GM12865 (cell line): ENCODE data around the gene NR6A1.
A peak's percentile ranks its signal among the peaks of the same experiment; 100 is the strongest.

Source experiments
- DNase-seq: peaks from one replicate; pipeline ENCODE4 v3.0.0; 2010; ENCODE audit warnings: low read depth
- H3K4me3 ChIP-seq: 2 replicates; pipeline ENCODE4 v1.5.1; 2011; ENCODE audit warnings: mild to moderate bottlenecking, low read depth, low read length, control low read depth
- CTCF ChIP-seq: IDR thresholded peaks from 2 replicates; pipeline ENCODE4 v1.5.1; 2011; ENCODE audit warnings: low read length, control low read depth, low read depth, inconsistent platforms; ENCODE audit not compliant: insufficient read depth; ENCODE audit errors: missing control alignments

NR6A1 gene

GRCh38 chr9:124765439-124765835 is 5.7 kb downstream of the NR6A1 start:
- no peak for DNase-seq
- H3K4me3 ChIP-seq = peak overlapping the region; percentile 7; the same call in 1 of the 2 replicates
- TF ChIP-seq CTCF = no peak

GRCh38 chr9:124764774-124765438 is 6.2 kb downstream of the NR6A1 start:
- H3K4me3 ChIP-seq = peak overlapping the region; percentile 7; the same call in 1 of the 2 replicates
- DNase-seq = peak; percentile 73
- peak; percentile 27 for TF ChIP-seq CTCF

GRCh38 chr9:124762633-124763032 is 8.5 kb downstream of the NR6A1 start:
- no peak overlapping the region for H3K4me3 ChIP-seq
- TF ChIP-seq CTCF = no peak
- DNase-seq = no peak

GRCh38 chr9:124761710-124762109 is 9.4 kb downstream of the NR6A1 start:
- H3K4me3 ChIP-seq = no peak overlapping the region

GRCh38 chr9:124761196-124761595 is 9.9 kb downstream of the NR6A1 start:
- TF ChIP-seq CTCF = no peak
- no peak overlapping the region for H3K4me3 ChIP-seq
- DNase-seq = no peak

More at GRCh38 chr9:124761710-124762109, 9.4 kb downstream of the NR6A1 start:
- no peak for DNase-seq
- TF ChIP-seq CTCF = no peak

- H3K4me3 ChIP-seq = no peak overlapping the region
- no peak for DNase-seq
- TF ChIP-seq CTCF = no peak
Measured at GRCh38 chr9:124760719-124761118, 10.4 kb downstream of the NR6A1 start.

- TF ChIP-seq CTCF = no peak
- H3K4me3 ChIP-seq = no peak overlapping the region
- no peak for DNase-seq
Measured at GRCh38 chr9:124759327-124759726, 11.8 kb downstream of the NR6A1 start.
